ENCODE measurements around the gene GJD4. TPM values are rescaled to one million over a fixed set of nuclear protein-coding genes. Genes with fewer than 3 reads are reported as not detected.

Gene GJD4
- total and polyA plus RNA-seq, 2 experiments from 2014 or later: not detected

- Histone ChIP-seq H3F3A (replicated peaks; ENCODE audit: low read depth) (no peaks in the 10 kb centered on the region), H3K36me3 (ENCODE audit: insufficient read depth) (no peaks in the 10 kb centered on the region), H2AFZ (no peak overlapping the region), H3K9me2 (ENCODE audit: insufficient read depth) (no peaks in the 10 kb centered on the region), H3K27ac (ENCODE audit: low read depth) (no peak overlapping the region; the same call in 1 of the 2 replicates), H3K4me1 (ENCODE audit: insufficient read depth) (no peaks in the 10 kb centered on the region), H3K79me2 (replicated peaks; ENCODE audit: insufficient read depth) (no peaks in the 10 kb centered on the region), H3K4me2 (no peak overlapping the region), H3K27me3 (ENCODE audit: insufficient read depth) (no peaks in the 10 kb centered on the region), H4K20me1 (replicated peaks; ENCODE audit: insufficient read depth) (no peaks in the 10 kb centered on the region; the same call in 1 of the 2 replicates), H3K4me3 (no peak overlapping the region)
- Mint-ChIP-seq H3K27me3 (ENCODE audit: insufficient read depth, low read depth, poor library complexity) (peaks cover 7% of the 10 kb centered on the region), H3K36me3 (ENCODE audit: low read depth) (peaks cover 20% of the 10 kb centered on the region), H3K4me1 (peaks cover under 1% of the 10 kb centered on the region; the same call in 2 of the 3 replicates), H3K9me3 (no peaks in the 10 kb centered on the region), H3K4me3 (no peak overlapping the region), H3K27ac (no peak overlapping the region)
- ATAC-seq (peak; percentile 28; the same call in 1 of the 3 replicates), DNase-seq (ENCODE audit: low spot score) (no peak)
- no peak for TF ChIP-seq ETS1 (IDR thresholded peaks at IDR 0.05)
- no peak for TF ChIP-seq POLR2AphosphoS5 (IDR thresholded peaks at IDR 0.05; ENCODE audit: low read depth)
- no peak for TF ChIP-seq CREB1 (CRISPR knock-in tag; IDR thresholded peaks at IDR 0.05; ENCODE audit: low read depth)
- no peak for TF ChIP-seq ZNF331 (CRISPR knock-in tag; IDR thresholded peaks at IDR 0.05; ENCODE audit: low read depth)
- no peak for TF ChIP-seq EZH2 (IDR thresholded peaks at IDR 0.05; ENCODE audit: low read depth, unreplicated experiment)
- TF ChIP-seq JUNB (IDR thresholded peaks at IDR 0.05; ENCODE audit: unreplicated experiment): no peak
- TF ChIP-seq CTCF (conservative IDR thresholded peaks at IDR 0.05; ENCODE audit: low read depth in 2 of 2): no peak
- no peak for TF ChIP-seq STAT1 (IDR thresholded peaks at IDR 0.05; ENCODE audit: unreplicated experiment)
Measured at GRCh38 chr10:35568483-35569015, 36.6 kb upstream of the GJD4 start.

GRCh38 chr10:35569111-35569707 lies 35.9 kb upstream of the GJD4 start:
- ATAC-seq (peak; percentile 19; the same call in 1 of the 3 replicates), DNase-seq (ENCODE audit: low spot score) (no peak)
- H3K4me3 ChIP-seq: no peak overlapping the region
- H3K4me1 ChIP-seq (ENCODE audit: insufficient read depth): peaks cover 4% of the 10 kb centered on the region; the same call in 1 of the 2 replicates
- no peaks in the 10 kb centered on the region for H3K36me3 ChIP-seq (ENCODE audit: insufficient read depth)
- peaks cover 7% of the 10 kb centered on the region for H3K4me1 Mint-ChIP-seq
- H3K9me3 Mint-ChIP-seq: no peaks in the 10 kb centered on the region
- H3K4me2 ChIP-seq: no peak overlapping the region
- peaks cover 6% of the 10 kb centered on the region for H3K27me3 Mint-ChIP-seq (ENCODE audit: insufficient read depth, low read depth, poor library complexity)
- H3K27ac ChIP-seq (ENCODE audit: low read depth): no peak overlapping the region
- no peaks in the 10 kb centered on the region for H3K79me2 ChIP-seq (replicated peaks; ENCODE audit: insufficient read depth)
- H3F3A ChIP-seq (replicated peaks; ENCODE audit: low read depth): no peaks in the 10 kb centered on the region
- peaks cover 20% of the 10 kb centered on the region for H3K36me3 Mint-ChIP-seq (ENCODE audit: low read depth)
- no peaks in the 10 kb centered on the region for H3K9me2 ChIP-seq (ENCODE audit: insufficient read depth)
- no peaks in the 10 kb centered on the region for H3K27me3 ChIP-seq (ENCODE audit: insufficient read depth)
- H3K27ac Mint-ChIP-seq: no peak overlapping the region
- H4K20me1 ChIP-seq (replicated peaks; ENCODE audit: insufficient read depth): no peaks in the 10 kb centered on the region; the same call in 1 of the 2 replicates
- H3K4me3 Mint-ChIP-seq: no peak overlapping the region
- no peak overlapping the region for H2AFZ ChIP-seq
- TF ChIP-seq ZNF114 (CRISPR knock-in tag; IDR thresholded peaks at IDR 0.05) (no peak), NANOG (IDR thresholded peaks at IDR 0.05; ENCODE audit: borderline replicate concordance) (no peak), REST (IDR thresholded peaks at IDR 0.05; ENCODE audit: unreplicated experiment) (no peak), CREB1 (CRISPR knock-in tag; IDR thresholded peaks at IDR 0.05; ENCODE audit: low read depth) (no peak), EZH2phosphoT487 (IDR thresholded peaks at IDR 0.05; ENCODE audit: unreplicated experiment) (no peak), CTCF (conservative IDR thresholded peaks at IDR 0.05; ENCODE audit: low read depth in 2 of 2) (no peak), STAT1 (IDR thresholded peaks at IDR 0.05; ENCODE audit: unreplicated experiment) (no peak), EZH2 (IDR thresholded peaks at IDR 0.05; ENCODE audit: low read depth, unreplicated experiment) (no peak), ETS1 (IDR thresholded peaks at IDR 0.05) (no peak), POLR2AphosphoS5 (IDR thresholded peaks at IDR 0.05; ENCODE audit: low read depth) (no peak), ZNF331 (CRISPR knock-in tag; IDR thresholded peaks at IDR 0.05; ENCODE audit: low read depth) (no peak)
